Measurements from ENCODE around the gene DAAM2.

DAAM2 gene

DNA sequence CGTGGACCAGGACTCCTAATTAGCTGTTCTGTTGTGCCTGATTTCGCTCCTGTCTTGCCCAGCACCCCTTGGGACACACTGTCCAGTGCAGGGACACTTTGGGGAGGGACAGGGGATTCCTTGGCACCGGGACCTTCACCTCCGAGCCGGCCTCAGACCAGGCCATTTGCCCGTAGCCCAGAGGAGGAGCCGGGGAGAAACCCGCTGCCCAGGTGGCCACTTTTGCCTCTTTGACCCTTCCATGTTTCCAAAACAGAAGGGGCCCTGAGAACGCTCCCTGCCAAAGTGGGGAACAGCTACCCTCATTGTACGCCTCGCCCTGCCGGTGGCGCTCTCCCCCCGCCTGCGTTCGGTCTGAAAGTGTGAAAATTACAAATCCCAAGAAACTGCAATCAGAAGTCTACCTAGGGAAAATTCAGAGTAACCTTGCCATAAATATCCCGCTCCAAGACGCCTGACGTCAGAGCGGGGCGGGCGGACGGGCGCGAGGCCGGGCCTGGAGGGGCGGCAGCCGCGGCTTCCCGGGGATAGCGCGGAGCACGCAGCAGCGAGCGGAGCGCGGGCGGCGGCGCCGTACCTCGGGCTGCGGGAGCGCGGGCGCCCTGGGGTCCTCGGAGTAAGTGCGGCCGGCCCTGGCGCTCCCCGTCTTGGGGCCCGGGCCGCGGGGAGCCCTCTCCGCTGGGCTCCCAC lies at the start of gene DAAM2:
Gene DAAM2, plus strand, starts transcription at position 527 of the 690 bp plus-strand sequence. CDS start 63,927 bp downstream, outside the sequence.
- no peak for DNase-seq

DNA sequence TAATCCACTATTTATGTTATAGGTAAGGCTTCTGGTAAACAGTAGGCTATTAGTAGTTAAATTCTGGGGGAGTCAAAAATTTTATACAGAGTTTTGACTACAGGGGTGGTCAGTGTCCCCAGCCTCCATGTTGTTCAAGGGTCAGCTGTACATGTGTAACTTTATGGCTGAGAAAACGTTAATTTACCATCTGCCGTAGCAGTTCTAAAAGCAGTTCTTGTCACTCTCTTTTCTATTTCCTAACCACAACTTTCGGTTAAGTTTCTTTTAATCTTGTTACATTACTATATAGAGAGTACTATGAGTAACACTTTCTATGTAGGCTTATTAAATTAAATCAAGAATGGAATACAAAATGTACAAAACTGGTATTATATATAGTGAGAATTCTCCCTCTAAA lies 45.4 kb upstream of the DAAM2 start:
- DNase-seq: no peak

DNA sequence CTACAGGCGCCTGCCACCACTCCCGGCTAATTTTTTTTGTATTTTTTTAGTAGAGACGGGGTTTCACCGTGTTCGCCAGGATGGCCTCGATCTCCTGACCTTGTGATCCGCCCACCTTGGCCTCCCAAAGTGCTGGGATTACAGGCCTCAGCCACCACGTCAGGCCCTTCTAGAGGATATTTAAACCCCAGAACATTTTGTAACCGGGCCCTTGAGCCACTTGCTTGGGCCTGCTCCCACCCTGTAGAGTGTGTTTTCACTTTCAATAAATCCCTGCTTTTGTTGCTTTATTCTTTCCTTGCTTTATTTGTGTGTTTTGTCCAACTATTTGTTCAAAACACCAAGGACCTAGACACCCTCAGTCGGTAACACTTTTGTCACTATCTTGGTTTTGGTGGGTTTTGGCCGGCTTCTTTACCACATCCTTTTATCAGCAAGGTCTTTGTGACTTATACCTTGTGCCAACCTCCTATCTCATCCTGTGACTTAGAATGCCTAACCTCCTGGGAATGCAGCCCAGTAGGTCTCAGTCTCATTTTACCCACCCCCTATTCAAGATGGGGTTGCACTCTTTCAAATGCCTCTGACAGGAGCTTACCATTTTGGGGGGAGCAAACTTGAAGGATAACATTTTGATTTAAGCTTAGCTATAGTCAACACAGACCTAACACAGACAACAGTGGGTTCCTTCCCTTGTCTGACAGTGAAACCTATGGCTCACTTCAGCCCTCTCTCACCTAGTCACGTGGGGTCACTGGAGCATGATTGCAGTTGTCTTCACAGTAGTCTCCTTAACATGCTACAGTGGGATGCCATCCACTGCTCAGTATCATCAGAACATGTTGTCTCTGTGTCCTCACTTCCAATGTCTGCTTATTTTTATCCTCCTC lies 39.1 kb upstream of the DAAM2 start:
- DNase-seq: no peak

DNA sequence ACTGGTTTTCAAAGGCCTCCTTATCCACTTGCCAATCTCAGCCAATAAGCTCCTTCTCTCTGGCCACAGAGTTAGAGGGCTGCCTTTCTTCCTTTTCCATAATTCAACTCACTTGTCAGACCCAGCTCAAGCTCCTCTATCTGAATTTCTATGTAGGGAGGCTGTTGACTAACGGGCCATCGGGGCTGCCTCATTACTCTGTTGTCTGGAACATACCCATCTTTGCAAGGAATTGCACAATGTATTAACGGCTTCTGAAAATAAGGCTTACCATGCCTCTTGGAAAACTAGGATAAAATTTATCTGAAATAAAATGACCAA lies 38.5 kb upstream of the DAAM2 start:
- no peak for DNase-seq

DNA sequence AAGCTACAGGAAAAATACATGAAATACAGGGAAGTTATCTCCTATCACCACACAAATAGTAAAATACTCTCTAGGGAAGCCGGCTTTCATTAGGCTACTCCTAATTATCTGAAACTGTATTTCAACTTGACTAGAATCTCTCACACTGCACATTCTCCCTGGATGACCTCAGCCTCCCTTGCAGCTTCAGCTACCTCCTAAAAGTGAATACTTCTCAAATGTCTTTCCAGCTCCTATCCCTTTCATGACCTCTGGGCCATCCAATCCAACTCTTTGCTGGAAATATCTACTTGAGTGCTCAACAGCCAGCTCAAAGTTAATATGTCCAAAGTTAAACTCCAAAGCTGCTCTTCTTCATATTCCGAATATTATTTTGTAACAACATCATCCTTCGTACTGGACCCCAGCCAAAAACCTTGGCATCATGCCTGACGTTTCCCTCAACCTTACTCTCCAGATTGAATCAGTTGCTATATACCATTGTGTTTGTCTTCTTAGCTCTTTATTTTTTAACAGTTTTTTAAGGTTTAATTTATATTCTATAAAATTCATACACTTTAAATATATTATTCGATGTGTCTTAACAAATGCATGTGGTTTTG lies 37.6 kb upstream of the DAAM2 start:
- no peak for DNase-seq

DNA sequence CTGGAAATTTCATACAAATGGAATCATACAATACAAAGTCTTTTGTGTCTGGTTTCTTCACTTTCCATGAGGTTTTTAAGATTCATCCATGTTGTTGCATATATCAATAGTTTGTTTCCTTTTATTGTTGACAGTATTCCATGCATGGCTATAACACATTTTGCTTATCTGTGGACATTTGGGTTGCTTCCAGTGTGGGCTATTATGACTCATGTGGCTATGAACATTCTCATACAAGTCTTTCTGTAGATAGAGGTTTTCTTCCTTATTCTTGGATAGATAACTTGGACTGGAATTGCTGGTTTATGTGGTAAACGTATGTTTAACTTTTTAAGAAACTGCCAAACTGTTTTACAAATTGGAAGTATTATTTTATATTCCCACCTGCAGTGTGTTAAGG lies 36.9 kb upstream of the DAAM2 start:
- no peak for DNase-seq

DNA sequence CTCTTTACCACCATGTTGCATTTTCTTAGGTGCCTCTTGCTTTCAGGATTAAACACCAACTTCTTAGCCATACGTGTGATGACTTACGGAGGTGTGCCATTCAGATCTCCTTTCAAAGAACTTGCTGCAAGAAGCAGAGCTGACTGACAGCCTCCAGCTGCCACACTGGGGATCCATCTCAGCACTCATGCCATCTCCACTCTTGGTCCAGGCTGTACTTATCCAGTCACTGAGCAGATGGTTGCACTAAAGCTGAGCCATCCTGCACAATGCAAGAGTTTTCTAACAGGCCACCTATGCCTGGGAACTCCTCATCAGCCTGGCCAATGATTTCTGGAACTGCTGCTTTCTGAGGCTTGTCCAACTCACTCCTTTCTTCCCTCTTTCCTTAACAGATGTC lies 35.6 kb upstream of the DAAM2 start:
- no peak for DNase-seq

DNA sequence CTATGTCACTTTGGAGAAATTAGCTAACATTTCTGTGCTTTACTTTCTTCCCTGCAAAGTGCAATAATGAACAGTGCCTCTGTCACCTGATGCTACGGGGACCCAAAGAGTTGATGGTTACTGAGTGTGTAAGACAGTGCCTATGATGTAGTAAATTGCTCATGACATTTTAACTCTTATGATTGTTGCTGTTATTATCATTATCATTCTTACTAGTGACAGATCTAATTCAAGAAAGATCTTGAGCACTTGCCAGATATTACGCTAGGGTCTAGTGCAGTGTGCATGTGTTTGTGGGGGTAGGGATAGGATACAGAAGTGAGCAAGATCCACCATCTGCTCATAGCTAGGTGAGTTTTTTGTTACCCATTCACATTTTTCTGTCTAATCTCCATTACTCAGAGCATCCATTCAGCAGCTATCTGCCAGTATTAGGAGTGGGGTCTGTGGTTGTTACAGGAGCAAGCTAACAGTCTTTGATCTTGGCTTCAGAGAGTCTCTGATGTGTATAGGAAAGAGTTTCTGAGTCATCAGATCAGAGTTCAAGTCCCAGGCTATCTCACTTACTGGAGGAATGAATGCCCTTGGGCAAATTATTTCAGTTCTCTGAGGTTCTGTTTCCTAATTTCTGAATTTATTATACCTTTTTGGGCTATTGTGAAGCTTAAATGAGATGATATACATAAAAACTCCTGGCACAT lies 33.1 kb upstream of the DAAM2 start:
- DNase-seq: no peak

DNA sequence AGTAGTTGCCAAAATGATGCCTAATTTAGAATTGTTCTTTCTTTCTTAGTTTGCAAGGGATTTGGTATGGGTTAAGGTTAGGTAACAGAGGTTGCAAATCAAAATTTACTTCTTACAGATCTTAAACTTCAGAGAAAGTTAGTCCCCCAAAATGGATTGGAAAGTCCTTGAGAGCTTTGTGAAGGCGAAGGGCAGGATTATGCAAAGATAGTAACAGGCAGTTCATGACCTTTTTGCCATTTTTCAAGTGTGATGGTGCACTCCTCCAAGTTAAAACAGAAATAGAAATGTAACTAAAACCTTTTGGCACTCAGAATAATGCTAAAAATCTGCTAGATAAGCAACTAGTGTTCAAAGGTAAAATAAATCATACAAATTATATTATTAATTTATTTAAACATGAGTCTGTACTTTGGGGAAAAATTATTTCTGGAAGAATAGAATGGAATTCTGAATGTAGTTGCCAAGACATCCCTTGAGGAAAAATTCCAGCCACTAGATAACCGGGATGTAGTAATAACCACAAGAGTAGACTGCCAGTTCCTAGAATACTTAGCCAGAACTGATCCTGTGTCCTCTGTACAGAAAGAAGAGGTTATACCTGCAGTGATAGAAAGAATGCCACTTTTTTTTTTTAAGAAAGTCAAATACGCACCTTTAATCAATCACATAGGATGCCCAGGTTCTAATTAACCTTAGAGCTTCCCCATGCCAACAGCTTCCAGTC lies 31.8 kb upstream of the DAAM2 start:
- DNase-seq: no peak

DNA sequence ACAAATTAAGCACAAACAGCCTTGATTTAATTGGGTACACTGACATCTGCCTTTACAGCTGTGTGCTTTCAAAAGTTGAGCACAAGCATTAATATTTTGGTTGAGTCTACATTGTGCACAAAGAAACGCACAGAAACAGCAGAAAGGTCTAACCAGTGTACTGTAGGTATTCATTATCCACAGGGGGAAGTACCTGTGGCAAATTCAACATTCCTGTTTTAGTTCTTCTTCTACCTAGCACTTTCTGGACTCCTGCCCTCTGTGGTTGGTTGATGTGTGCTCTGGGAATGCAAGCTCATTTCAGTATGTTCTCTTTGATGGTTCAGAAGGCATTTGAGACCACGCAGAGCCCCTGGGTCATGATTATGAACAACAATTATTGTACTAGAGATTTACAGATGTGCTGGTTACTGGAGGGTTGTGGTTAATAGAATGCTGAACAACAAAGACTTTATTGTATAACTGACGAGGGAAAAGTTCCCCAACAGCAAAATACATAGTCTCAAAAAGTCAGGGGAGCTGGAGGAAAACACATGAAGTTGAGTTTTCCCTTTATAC lies 26.6 kb upstream of the DAAM2 start:
- no peak for DNase-seq

DNA sequence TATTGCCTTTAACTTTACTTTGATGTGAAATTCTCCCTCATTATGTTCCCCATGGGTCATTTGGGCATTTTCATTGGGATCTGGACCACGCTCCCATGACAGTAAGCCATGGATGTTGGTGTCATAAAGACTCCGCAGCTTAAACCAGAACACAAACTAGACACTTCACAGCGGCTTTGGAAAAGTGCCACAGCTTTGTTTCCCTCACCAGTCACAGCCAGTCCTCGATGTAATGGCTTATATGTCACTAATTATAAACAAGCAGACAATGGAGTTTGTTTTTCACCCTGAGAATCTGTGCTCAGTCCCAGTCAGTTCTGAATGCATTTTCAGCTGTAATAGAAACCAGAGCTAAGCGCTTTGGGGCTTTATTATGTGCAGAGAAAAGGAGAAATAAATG lies 23.2 kb upstream of the DAAM2 start:
- DNase-seq: no peak

DNA sequence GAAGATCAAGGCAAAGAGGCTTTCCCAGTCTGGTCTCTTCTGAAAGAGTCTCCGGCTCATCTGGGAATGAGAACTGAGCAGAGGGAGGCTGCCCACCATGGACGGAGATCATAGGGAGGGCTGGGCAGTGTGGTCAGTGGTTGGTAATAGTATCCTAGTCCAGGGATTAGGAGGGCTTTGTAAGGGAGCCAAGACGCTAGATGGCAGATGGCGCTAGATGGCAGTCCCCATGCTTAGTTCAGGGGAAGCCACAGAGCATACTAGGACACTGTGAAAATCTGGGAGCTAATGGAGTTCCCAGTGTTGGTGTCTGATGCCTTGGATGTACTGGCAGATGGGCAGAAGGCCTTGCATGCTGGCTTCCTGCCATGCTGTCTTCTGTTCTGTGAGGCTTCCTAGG lies 21.7 kb upstream of the DAAM2 start:
- no peak for DNase-seq

DNA sequence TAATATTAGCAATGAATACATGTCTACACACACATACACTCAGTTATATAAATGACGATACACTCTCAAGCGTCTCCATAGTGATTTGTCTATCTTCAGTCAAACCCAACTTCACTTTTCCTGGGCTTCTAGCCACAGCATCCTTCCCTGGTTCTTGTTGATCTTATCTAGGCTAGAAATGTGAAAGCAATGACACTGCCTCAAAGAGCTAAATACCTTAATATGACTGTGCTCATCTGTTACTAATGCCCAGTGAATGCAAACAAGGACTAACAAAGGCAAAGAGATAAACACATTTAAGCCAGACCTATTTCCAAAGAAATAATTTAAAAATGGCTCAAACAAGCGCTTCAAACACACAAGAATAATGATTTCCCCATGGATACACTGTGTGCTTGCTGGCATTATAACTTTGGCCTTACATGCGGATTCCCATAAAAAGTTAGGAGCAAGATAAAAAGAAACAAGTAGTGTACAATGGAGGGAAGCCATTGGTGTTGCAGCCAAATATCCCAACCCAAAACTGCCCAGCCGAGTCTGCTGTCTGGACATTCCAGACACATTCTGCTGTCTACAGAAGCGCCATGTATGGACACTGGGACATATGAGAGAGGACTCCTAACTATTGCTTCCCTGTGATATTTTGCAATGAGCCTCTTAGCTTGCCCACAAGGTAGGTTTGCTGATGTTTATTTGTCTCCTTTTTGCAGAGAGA lies 19.5 kb upstream of the DAAM2 start:
- DNase-seq: no peak

DNA sequence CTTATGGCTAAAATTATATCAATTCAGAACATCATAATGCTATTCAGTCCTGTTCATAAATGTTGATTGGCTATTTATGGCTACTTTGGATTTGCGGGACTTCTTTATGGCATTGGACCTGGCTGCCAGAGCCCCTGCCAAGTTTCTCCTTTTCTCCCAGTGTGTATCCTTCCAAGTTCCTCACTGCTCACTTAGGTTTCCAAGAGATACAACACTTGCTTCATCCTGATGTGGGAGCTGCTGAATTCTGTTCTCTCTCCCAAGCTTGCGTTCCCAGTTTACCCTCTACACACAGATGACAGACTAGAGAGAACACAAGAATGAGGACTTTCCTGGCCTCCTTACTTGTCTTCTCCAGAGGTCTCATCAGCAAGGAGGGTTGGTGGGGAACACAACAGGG lies 18.4 kb upstream of the DAAM2 start:
- no peak for DNase-seq

DNA sequence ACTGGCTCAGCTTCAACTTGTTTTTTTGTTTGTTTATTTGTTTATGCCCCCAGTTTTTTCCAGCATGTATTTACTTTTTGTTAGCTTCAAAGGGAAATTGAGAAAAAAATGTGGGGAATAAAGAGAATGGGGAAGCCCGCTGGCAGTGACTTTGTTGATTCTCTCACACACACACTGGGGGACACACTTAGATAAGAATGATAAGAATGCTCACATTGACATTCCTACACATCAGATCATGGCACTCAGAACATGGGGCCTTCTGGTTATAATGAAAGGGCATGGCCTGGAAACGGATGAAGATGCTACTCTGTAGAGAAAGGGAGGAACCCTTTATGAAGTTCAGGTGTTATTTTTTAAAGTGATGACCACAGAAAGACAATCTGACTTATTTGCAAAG lies 15.6 kb upstream of the DAAM2 start:
- DNase-seq: no peak

DNA sequence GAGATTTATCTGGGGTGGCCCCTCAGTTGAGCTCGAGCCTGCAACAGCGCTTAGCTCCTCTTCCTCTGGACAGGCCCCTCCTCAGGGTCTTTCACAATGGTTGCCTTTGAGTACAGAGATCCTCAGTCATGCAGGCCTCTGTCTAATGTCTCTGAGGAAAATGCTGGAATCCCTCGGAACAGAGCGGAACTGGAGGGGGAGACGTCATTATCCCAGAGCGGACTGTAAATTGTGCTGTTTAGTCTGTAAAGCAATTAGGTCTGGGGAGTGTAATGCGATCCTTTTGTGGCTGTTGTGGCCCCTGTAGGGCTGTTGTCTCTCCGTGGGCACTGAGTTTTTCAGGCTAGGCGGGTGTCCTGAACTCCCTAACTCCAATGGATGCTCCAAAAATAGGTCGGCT lies 15.0 kb upstream of the DAAM2 start:
- DNase-seq: no peak

DNA sequence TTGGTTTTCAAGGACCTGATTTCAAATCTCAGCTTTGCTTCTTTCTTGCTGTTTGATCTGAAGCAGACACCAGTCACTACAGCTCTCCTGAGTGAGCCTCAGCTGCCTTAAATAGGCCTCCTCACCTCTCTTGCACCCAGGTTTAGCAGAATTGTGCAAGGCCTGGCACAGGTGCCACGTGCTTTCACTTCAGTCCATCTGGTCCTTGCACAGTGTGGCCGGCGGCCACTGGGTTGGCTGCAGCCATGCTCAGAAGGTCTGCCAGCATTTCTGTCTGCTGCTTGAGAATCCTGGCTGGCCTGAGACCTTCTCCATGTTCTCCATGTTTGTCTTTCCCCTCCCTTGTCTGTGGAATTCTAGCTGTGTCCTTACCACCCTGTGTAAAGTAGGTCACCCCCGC lies 14.5 kb upstream of the DAAM2 start:
- DNase-seq: no peak

DNA sequence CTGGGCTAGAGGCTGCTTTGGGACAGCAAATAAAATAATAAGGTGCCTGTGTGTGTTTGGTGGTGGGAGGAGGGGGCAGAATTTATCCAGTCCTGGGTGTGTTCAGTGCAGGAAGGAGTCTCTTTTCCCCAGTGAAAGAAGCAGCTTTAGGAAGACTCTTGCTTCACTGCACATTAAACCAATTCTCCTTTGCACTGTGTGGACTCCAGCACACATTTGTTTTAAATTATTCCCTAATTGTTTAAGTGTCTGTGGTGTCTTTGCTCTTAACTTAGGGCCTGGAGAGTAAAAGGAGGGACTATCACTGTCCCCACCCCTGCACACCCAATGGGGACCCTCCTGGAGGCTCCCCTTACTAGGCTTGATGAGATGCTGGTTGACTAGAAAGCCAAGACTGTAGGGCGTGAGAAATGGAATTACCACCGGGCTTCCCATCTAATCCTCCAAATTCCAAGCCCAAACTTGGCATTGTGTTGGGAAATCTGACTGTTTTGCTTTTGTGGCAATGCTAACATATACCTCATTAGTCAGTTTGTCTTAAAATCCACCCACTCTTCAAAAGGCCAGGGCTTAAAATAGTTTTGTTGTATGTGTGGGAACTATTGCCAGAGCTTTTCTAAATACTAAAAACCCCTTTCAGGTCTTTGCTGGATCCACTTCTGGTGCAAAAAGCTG lies 13.5 kb upstream of the DAAM2 start:
- DNase-seq: no peak

DNA sequence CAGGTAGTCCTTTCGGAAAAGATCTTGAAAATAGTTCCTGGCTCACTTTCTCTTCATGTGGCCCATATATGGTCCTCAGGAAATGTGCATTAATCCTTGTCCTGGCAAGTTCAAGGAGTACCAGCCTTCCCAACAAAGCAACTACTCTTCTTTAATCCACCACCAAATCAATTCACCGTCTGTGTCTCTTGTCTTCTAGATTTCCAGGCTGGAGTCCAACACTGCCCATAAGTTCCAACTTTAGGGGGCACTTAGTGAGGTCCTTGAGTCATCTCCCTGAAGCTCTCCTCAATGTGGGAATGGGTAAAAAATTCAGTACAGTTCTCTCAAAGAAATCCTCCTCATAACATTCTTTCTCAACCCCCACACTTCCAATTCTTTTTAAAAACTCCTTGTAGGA lies 6.9 kb upstream of the DAAM2 start:
- DNase-seq: no peak

DNA sequence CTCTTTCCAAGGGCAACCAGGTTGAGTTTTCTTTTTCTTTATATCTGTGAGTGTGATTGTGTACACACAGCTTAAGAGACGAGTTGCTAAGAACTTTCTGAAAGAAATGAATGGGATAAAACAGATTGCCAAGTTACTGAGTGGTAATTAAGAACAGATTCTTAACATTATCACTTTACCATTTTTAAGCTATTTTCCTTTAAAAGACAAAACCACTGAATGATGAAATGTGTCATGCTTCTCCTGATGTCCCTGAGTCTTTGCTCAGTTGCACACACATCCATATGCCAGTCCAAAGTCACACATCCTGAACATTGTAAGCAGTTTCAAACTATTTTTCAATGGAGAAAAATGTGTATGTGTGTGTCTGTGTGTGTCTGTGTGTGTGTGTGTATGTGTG lies 5.5 kb upstream of the DAAM2 start:
- DNase-seq: no peak

DNA sequence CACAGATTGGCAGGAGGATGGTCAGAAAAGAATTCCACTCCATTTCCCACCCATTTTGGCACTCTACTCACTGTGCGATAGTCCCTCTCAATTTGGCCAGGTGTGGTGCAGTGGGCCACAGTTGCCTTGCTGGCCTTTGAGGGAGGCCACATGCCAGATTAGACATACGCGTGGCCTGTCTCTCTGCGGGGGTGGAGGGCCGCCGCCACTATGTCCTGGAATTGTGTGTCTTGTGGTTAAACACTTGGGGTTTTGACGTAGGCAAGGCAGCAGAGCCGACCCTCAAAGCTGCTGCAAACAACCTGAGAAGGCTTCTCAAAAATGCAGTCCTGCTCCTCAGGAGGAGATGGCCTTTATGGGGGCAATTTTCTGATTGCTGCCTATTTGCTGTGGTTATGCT lies 4.9 kb upstream of the DAAM2 start:
- no peak for DNase-seq

Data from NCI-H774 (cell line).